Adrenal gland (tissue), 12 donors: ENCODE results near the gene PSTPIP1. TPM values are rescaled to one million over a fixed set of nuclear protein-coding genes. Genes with fewer than 3 reads are reported as not detected.
"Not testable (repeated sequence)": the region's sequence is repeated elsewhere in the genome, so short reads cannot be mapped to it uniquely, and the experiment has no call there.

Source experiments
- DNase-seq, 7 donors: peaks; one replicate each; pipeline ENCODE4 v3.0.0-alpha.2; 2019 to 2020
- H3K27ac ChIP-seq, 5 donors: fragments of 200-600 bp; sonication (generic) in 4 of 5; 1 replicate in 3 of 5; 2 replicates in 2 of 5; pipeline versions ENCODE4 v1.5.1 to v1.8.0; 2016 to 2020; ENCODE audit warnings: mild to moderate bottlenecking in 1 of 5
- H3K27me3 ChIP-seq: fragments of 200-600 bp; 2 replicates; pipeline ENCODE4 v1.8.0; 2021
- H3K36me3 ChIP-seq, 2 donors: fragments of 200-600 bp; replicated peaks in 1 of 2; 1 replicate in 1 of 2; 2 replicates in 1 of 2; pipeline versions ENCODE4 v1.5.1 to v1.8.0; 2018 to 2022
- H3K4me1 ChIP-seq, 2 donors: fragments of 200-600 bp; replicated peaks in 1 of 2; 1 replicate in 1 of 2; 2 replicates in 1 of 2; pipeline versions ENCODE4 v1.5.1 to v1.8.0; 2018 to 2021
- H3K4me3 ChIP-seq, 4 donors: fragments of 200-600 bp; sonication (generic) in 3 of 4; one replicate each; pipeline ENCODE4 v1.5.1; 2016 to 2018
- H3K9me3 ChIP-seq, 3 donors: fragments of 200-600 bp; sonication (generic) in 1 of 3; replicated peaks in 1 of 3; 1 replicate in 2 of 3; 2 replicates in 1 of 3; pipeline versions ENCODE4 v1.5.1 to v1.8.0; 2016 to 2021
- CTCF ChIP-seq, 6 experiments: fragments of 450-650 bp in 4 of 6; fragments of 200-600 bp in 2 of 6; sonication (generic) in 1 of 6; IDR thresholded peaks; 1 replicate in 5 of 6; 2 replicates in 1 of 6; pipeline versions ENCODE4 v1.5.1 to v1.8.0; 2016 to 2021; ENCODE audit warnings: antibody characterized with exemption in 6 of 6, mild to moderate bottlenecking in 2 of 6, moderate library complexity in 1 of 6
- POLR2A ChIP-seq, 2 donors: fragments of 450-650 bp; IDR thresholded peaks; one replicate each; pipeline ENCODE4 v1.6.1; 2017; ENCODE audit warnings: antibody characterized with exemption in 2 of 2, mild to moderate bottlenecking in 2 of 2, moderate library complexity in 1 of 2
- WGBS, 4 donors: extraction: QIAGEN DNeasy Blood & Tissue Kit in 2 of 4; methylation state at CpG; one replicate each; pipeline versions ENCODE4 v1.1.5 to v1.1.7; 2013 to 2017; 5-methylcytosine and 5-hydroxymethylcytosine counted together
- intact Hi-C, 2 donors: fragments of 100-400 bp; cut with DNase I; formaldehyde crosslinking; loops; one replicate each; pipeline versions ENCODE4 v1.14.1 to v1.15.0; 2022 to 2023
- polyA plus RNA-seq, 3 donors: library from polyadenylated mRNA; stranded (reverse); fragments of 200-250 nt in 2 of 3; fragments of 350-450 nt in 1 of 3; fragmentation: Illumina TruSeq in 1 of 3; extraction: RNeasy Lipid Tissue Mini Kit (QIAGEN cat#74804) in 1 of 3; gene quantifications; one replicate each; pipeline ENCODE4 v1.2.3, GENCODE V29; 2013 to 2014
- total RNA-seq, 9 donors: library from RNA; depleted of rRNA in 4 of 9; stranded (reverse); fragments of >200 nt in 4 of 9; fragments of 120-200 nt in 1 of 9; fragmentation: NEBNext Ultra II Directional in 1 of 9; extraction: Animal tissue kit (Norgen Biotek cat#: 25700) in 1 of 9; gene quantifications; one replicate each; pipeline versions ENCODE4 v1.1.0 to v1.2.4, GENCODE V29; 2013 to 2023
- donor health status: healthy with polysubstance abuse.
- donor health status: Bipolar disorder and iron deficiency.
- donor health status: DM: yes; HTN: yes; CAD: no.
- donor health status: DM: no; HTN: no; CAD: no.
- donor health status: DM: no; HTN: no; CAD: no.
- donor health status: DM: yes; HTN: yes; CAD: no.

The PSTPIP1 gene
- total and polyA plus RNA-seq, 12 donors: 1.4 to 31.5 (median 11.5) TPM

- Histone ChIP-seq H3K9me3 (no peaks in the 10 kb centered on the region), H3K36me3 (no peaks in the 10 kb centered on the region), H3K27me3 (no peaks in the 10 kb centered on the region), H3K4me1 (no peaks in the 10 kb centered on the region), H3K4me3 (no peak overlapping the region), H3K27ac (no peak overlapping the region)
- no peak for DNase-seq
- WGBS, 4 donors: 83 to 88% (median 86%) methylated on average over 9 of the region's 9 CpGs
- TF ChIP-seq POLR2A (IDR thresholded peaks at IDR 0.05): no peak
- TF ChIP-seq CTCF (IDR thresholded peaks at IDR 0.05): no peak
- intact Hi-C loops: no loop called here
Measured at GRCh38 chr15:76962337-76963013, 32.5 kb upstream of the PSTPIP1 start.

DNA sequence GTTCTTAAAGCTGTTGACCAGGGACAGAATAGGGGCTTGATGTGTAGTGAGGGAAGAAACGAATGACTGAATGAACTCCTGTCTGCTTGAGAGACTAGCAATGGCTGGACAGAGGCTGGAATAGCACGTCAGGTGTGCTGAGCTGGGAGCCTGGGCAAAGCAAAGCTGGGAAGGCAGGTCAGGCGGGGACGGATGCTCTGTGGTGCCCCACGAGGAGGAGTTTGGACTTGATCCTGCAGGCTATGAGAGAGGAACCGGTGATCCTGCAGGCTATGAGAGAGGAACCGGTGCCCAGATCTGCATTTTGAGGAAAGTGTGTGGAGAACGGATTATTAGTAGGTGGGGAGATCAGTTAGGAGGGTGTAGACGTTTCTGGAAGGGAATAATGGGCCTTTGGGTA is 31.3 kb upstream of the PSTPIP1 start:
- Histone ChIP-seq H3K36me3 (no peaks in the 10 kb centered on the region), H3K4me3 (no peak overlapping the region), H3K9me3 (no peaks in the 10 kb centered on the region), H3K27ac (no peak overlapping the region), H3K4me1 (no peaks in the 10 kb centered on the region), H3K27me3 (no peaks in the 10 kb centered on the region)
- TF ChIP-seq CTCF (IDR thresholded peaks at IDR 0.05): no peak
- TF ChIP-seq POLR2A (IDR thresholded peaks at IDR 0.05): no peak
- WGBS, 4 donors: 69 to 74% (median 71%) methylated on average over 9 of the region's 9 CpGs
- no peak for DNase-seq
- intact Hi-C loops: no loop called here

GRCh38 chr15:76964157-76964556 is 30.8 kb upstream of the PSTPIP1 start:
- no peaks in the 10 kb centered on the region for H3K4me1 ChIP-seq
- WGBS, 4 donors: 49 to 66% (median 56%) methylated on average over 5 of the region's 5 CpGs
- TF ChIP-seq POLR2A (IDR thresholded peaks at IDR 0.05) (no peak), CTCF (IDR thresholded peaks at IDR 0.05) (no peak)

DNA sequence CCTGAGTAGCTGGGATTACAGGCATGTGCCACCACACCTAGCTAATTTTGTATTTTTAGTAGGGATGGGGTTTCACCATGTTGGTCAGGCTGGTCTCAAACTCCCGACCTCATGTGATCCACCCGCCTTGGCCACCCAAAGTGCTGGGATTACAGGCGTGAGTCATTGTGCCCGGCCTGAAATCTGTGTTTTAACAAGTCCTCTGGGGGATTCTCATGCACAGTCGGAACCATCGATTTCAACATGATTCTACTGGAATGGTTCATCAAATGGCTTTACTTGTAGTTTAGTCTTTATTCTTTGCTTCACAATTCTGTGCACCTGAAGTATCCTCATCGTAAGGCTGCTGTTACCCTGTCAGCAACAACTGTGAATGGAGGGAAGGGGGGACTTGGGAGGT is 28.9 kb upstream of the PSTPIP1 start:
- WGBS, 4 donors: 72 to 82% (median 77%) methylated on average over 6 to 7 of the region's 7 CpGs
- intact Hi-C loops, DNase-seq: not testable (repeated sequence)

More at GRCh38 chr15:76964157-76964556, 30.8 kb upstream of the PSTPIP1 start:
- Histone ChIP-seq H3K27me3 (no peaks in the 10 kb centered on the region), H3K27ac (no peak overlapping the region), H3K4me3 (no peak overlapping the region), H3K36me3 (no peaks in the 10 kb centered on the region), H3K9me3 (no peaks in the 10 kb centered on the region)
- no peak for DNase-seq
- intact Hi-C loops: no loop called here

GRCh38 chr15:76967067-76967466 is 27.9 kb upstream of the PSTPIP1 start:
- no peaks in the 10 kb centered on the region for H3K27me3 ChIP-seq
- no peaks in the 10 kb centered on the region for H3K9me3 ChIP-seq
- DNase-seq: no peak
- intact Hi-C loops: no loop called here
- H3K27ac ChIP-seq: no peak overlapping the region
- H3K36me3 ChIP-seq: no peaks in the 10 kb centered on the region
- WGBS, 4 donors: 37 to 49% (median 45%) methylated on average over 3 to 4 of the region's 4 CpGs
- no peaks in the 10 kb centered on the region for H3K4me1 ChIP-seq
- no peak for TF ChIP-seq CTCF (IDR thresholded peaks at IDR 0.05)
- no peak for TF ChIP-seq POLR2A (IDR thresholded peaks at IDR 0.05)
- no peak overlapping the region for H3K4me3 ChIP-seq

More for the DNA sequence above, 28.9 kb upstream of the PSTPIP1 start:
- not testable (repeated sequence) for H3K4me1 ChIP-seq, H3K9me3 ChIP-seq, H3K4me3 ChIP-seq, H3K36me3 ChIP-seq, H3K27me3 ChIP-seq, H3K27ac ChIP-seq
